CMK (cell line): ENCODE results near the gene AFF3.

Source experiments
- DNase-seq: peaks from one replicate; pipeline ENCODE4 v3.0.0-alpha.2; 2010; ENCODE audit warnings: low read depth

The AFF3 gene

GRCh38 chr2:100008956-100009355, 133.4 kb downstream of the AFF3 start:
- no peak for DNase-seq

GRCh38 chr2:100006516-100006915, 135.9 kb downstream of the AFF3 start:
- no peak for DNase-seq

- no peak for DNase-seq
Measured at GRCh38 chr2:100004959-100005387, 137.4 kb downstream of the AFF3 start.

- no peak for DNase-seq
Measured at GRCh38 chr2:100004348-100004884, 138.0 kb downstream of the AFF3 start.

- DNase-seq: no peak
Measured at GRCh38 chr2:100002059-100002458, 140.3 kb downstream of the AFF3 start.

- no peak for DNase-seq
Measured at GRCh38 chr2:100000915-100001707, 141.3 kb downstream of the AFF3 start.

GRCh38 chr2:99998651-99999320, 143.6 kb downstream of the AFF3 start:
- DNase-seq: no peak

- DNase-seq: no peak
Measured at GRCh38 chr2:99989905-99990304, 152.5 kb downstream of the AFF3 start.

- no peak for DNase-seq
Measured at GRCh38 chr2:99988599-99988998, 153.8 kb downstream of the AFF3 start.

GRCh38 chr2:99987160-99987559, 155.2 kb downstream of the AFF3 start:
- DNase-seq: no peak

GRCh38 chr2:99984799-99985515, 157.4 kb downstream of the AFF3 start:
- DNase-seq: no peak

GRCh38 chr2:99982744-99983143, 159.6 kb downstream of the AFF3 start:
- no peak for DNase-seq

- DNase-seq: no peak
Measured at GRCh38 chr2:99981840-99982239, 160.6 kb downstream of the AFF3 start.

GRCh38 chr2:99980176-99980575, 162.2 kb downstream of the AFF3 start:
- no peak for DNase-seq

- no peak for DNase-seq
Measured at GRCh38 chr2:99977966-99978365, 164.4 kb downstream of the AFF3 start.

- DNase-seq: no peak
Measured at GRCh38 chr2:99975386-99975785, 167.0 kb downstream of the AFF3 start.

- DNase-seq: no peak
Measured at GRCh38 chr2:99974682-99975375, 167.6 kb downstream of the AFF3 start.

- DNase-seq: no peak
Measured at GRCh38 chr2:99974275-99974674, 168.1 kb downstream of the AFF3 start.

GRCh38 chr2:99971326-99971900, 171.0 kb downstream of the AFF3 start:
- DNase-seq: no peak

- DNase-seq: no peak
Measured at GRCh38 chr2:99970292-99970868, 172.0 kb downstream of the AFF3 start.

- DNase-seq: no peak
Measured at GRCh38 chr2:99961196-99961913, 181.0 kb downstream of the AFF3 start.
